Spleen (tissue), 11 donors: ENCODE data around the gene GPR84. TPM values are rescaled to one million over a fixed set of nuclear protein-coding genes. Genes with fewer than 3 reads are reported as not detected.

Experiments used
- DNase-seq: peaks from one replicate; pipeline ENCODE4 v3.0.0-alpha.2; 2020
- H3K27ac ChIP-seq, 8 donors: fragments of 200-600 bp; sonication (generic) in 7 of 8; 1 replicate in 4 of 8; 2 replicates in 4 of 8; pipeline versions ENCODE4 v1.5.0 to v1.8.0; 2016 to 2021; ENCODE audit warnings: inconsistent platforms in 4 of 8, mild to moderate bottlenecking in 4 of 8, moderate library complexity in 1 of 8
- H3K27me3 ChIP-seq, 7 donors: fragments of 200-600 bp; sonication (generic) in 6 of 7; replicated peaks in 1 of 7; 1 replicate in 4 of 7; 2 replicates in 3 of 7; pipeline versions ENCODE4 v1.5.0 to v1.8.0; 2016 to 2021; ENCODE audit warnings: inconsistent platforms in 3 of 7, mild to moderate bottlenecking in 1 of 7
- H3K36me3 ChIP-seq, 6 donors: fragments of 200-600 bp; sonication (generic) in 5 of 6; 1 replicate in 4 of 6; 2 replicates in 2 of 6; pipeline versions ENCODE4 v1.5.0 to v1.8.0; 2016 to 2021; ENCODE audit warnings: inconsistent platforms in 2 of 6
- H3K4me1 ChIP-seq, 6 donors: fragments of 200-600 bp; sonication (generic) in 5 of 6; 1 replicate in 3 of 6; 2 replicates in 3 of 6; pipeline versions ENCODE4 v1.5.0 to v1.8.0; 2016 to 2021; ENCODE audit warnings: inconsistent platforms in 3 of 6
- H3K4me3 ChIP-seq, 8 donors: fragments of 200-600 bp; sonication (generic) in 7 of 8; 1 replicate in 4 of 8; 2 replicates in 4 of 8; pipeline versions ENCODE4 v1.5.0 to v1.8.0; 2016 to 2021; ENCODE audit warnings: inconsistent platforms in 4 of 8, mild to moderate bottlenecking in 4 of 8, moderate library complexity in 2 of 8
- H3K9me3 ChIP-seq, 8 donors: fragments of 200-600 bp; sonication (generic) in 7 of 8; 1 replicate in 4 of 8; 2 replicates in 4 of 8; pipeline versions ENCODE4 v1.5.0 to v1.8.0; 2016 to 2021; ENCODE audit warnings: inconsistent platforms in 4 of 8
- CTCF ChIP-seq, 11 experiments: fragments of 200-600 bp in 7 of 11; fragments of 450-650 bp in 4 of 11; sonication (generic) in 4 of 11; IDR thresholded peaks in 8 of 11; conservative IDR thresholded peaks in 3 of 11; 1 replicate in 7 of 11; 2 replicates in 4 of 11; pipeline versions ENCODE4 v1.4.0 to v1.8.0; 2016 to 2021; ENCODE audit warnings: antibody characterized with exemption in 11 of 11, inconsistent platforms in 4 of 11, mild to moderate bottlenecking in 1 of 11
- POLR2A ChIP-seq, 3 donors: fragments of 450-650 bp; IDR thresholded peaks; one replicate each; pipeline ENCODE4 v1.5.1; 2017; ENCODE audit warnings: antibody characterized with exemption in 3 of 3, mild to moderate bottlenecking in 1 of 3
- POLR2AphosphoS5 ChIP-seq, 3 donors: sonication (generic); formaldehyde crosslinking; IDR thresholded peaks; one replicate each; pipeline ENCODE4 v1.5.1; 2017; ENCODE audit warnings: antibody characterized with exemption in 3 of 3
- WGBS, 5 donors: extraction: QIAGEN DNeasy Blood & Tissue Kit in 3 of 5; methylation state at CpG; one replicate each; pipeline versions ENCODE4 v1.1.5 to v1.1.7; 2013 to 2018; 5-methylcytosine and 5-hydroxymethylcytosine counted together
- intact Hi-C: fragments of 100-400 bp; cut with DNase I; formaldehyde crosslinking; loops from one replicate; pipeline ENCODE4 v1.15.0; 2023; ENCODE audit warnings: low total_unique reads
- polyA plus RNA-seq, 3 donors: library from polyadenylated mRNA; stranded (reverse); fragments of 200-250 nt; gene quantifications; one replicate each; pipeline ENCODE4 v1.2.1, GENCODE V29; 2013
- total RNA-seq, 7 donors: library from RNA; depleted of rRNA in 3 of 7; stranded (reverse); fragments of >200 nt in 3 of 7; fragmentation: NEBNext Ultra II Directional in 4 of 7; extraction: Animal tissue kit (Norgen Biotek cat#: 25700) in 4 of 7; gene quantifications; one replicate each; pipeline versions ENCODE4 v1.1.0 to v1.2.1, GENCODE V29; 2016 to 2021
- donor health status: healthy with polysubstance abuse.
- donor health status: DM: no; HTN: no; CAD: no; lungs with moderate emphysema.
- donor health status: DM: no; HTN: no; CAD: no.
- donor health status: Bipolar disorder and iron deficiency.
- donor health status: healthy.
- donor health status: DM: no; HTN: no; CAD: no.
- donor health status: DM: yes; HTN: yes; CAD: no.

Gene GPR84
- total and polyA plus RNA-seq, 10 donors, result 0.35 to 12.5 (median 2.3) TPM

GRCh38 chr12:54394986-54395385 lies 30.7 kb upstream of the GPR84 start:
- TF ChIP-seq CTCF (IDR thresholded peaks at IDR 0.05 in 8 of 11, conservative IDR thresholded peaks at IDR 0.05 in 3 of 11) (no peak), POLR2AphosphoS5 (IDR thresholded peaks at IDR 0.05) (no peak), POLR2A (IDR thresholded peaks at IDR 0.05) (no peak)
- WGBS, 5 donors, result 90 to 100% (median 96%) methylated on average over 1 of the region's 1 CpG
- H3K27me3 ChIP-seq, result peaks cover 0 to 16% (median 0%) of the 10 kb centered on the region in 7 donors
- H3K27ac ChIP-seq, result no peak overlapping the region
- no peak for DNase-seq
- intact Hi-C loops, result no loop called here
- H3K4me1 ChIP-seq, result peaks cover 0 to 52% (median 32%) of the 10 kb centered on the region in 6 donors
- H3K9me3 ChIP-seq, result no peaks in the 10 kb centered on the region
- H3K4me3 ChIP-seq, result no peak overlapping the region
- H3K36me3 ChIP-seq, result peaks cover 0 to 57% (median 23%) of the 10 kb centered on the region in 6 donors

DNA sequence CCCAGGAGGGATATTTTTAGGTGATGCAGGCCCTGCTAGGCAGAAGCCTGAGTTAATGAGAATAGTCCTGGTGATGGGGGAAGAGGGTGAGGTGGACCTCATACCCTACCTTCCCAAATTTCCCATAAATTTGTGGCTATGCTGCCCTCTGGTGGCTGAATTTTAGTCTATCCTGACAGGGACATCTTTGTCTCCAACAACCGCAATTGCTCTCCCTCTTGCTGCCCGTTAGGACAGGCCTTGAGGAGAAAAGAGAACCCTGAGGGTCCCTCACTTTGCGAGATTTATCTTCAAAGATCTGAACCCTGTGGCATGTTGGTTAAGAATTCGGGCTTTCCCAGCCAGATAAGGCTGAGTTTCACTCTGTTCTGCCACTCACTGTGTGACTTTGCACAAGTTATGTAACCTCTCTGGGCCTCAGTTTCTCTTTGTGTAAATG lies 30.0 kb upstream of the GPR84 start:
- 25 to 41% (median 34%) methylated on average over 4 of the region's 4 CpGs for WGBS, 5 donors
- intact Hi-C loops, result no loop called here
- Histone ChIP-seq H3K27ac (peak overlapping the region in 1 of 8 donors; percentile 55), H3K4me1 (peaks cover 0 to 55% (median 36%) of the 10 kb centered on the region in 6 donors), H3K36me3 (peaks cover 0 to 50% (median 20%) of the 10 kb centered on the region in 6 donors), H3K27me3 (peaks cover 0 to 16% (median 0%) of the 10 kb centered on the region in 7 donors), H3K4me3 (no peak overlapping the region), H3K9me3 (no peaks in the 10 kb centered on the region)
- TF ChIP-seq CTCF (IDR thresholded peaks at IDR 0.05 in 8 of 11, conservative IDR thresholded peaks at IDR 0.05 in 3 of 11) (peak; percentile 22 to 83 (median 64)), POLR2A (IDR thresholded peaks at IDR 0.05) (no peak), POLR2AphosphoS5 (IDR thresholded peaks at IDR 0.05) (no peak)
- DNase-seq, result no peak

- TF ChIP-seq POLR2A (IDR thresholded peaks at IDR 0.05) (no peak), CTCF (IDR thresholded peaks at IDR 0.05 in 8 of 11, conservative IDR thresholded peaks at IDR 0.05 in 3 of 11) (no peak), POLR2AphosphoS5 (IDR thresholded peaks at IDR 0.05) (no peak)
- H3K4me3 ChIP-seq, result no peak overlapping the region
- peaks cover 0 to 16% (median 0%) of the 10 kb centered on the region in 7 donors for H3K27me3 ChIP-seq
- no peak for DNase-seq
- no peaks in the 10 kb centered on the region for H3K9me3 ChIP-seq
- H3K36me3 ChIP-seq, result peaks cover 0 to 44% (median 17%) of the 10 kb centered on the region in 6 donors
- peak overlapping the region in 2 of 8 donors; percentile 4 to 55 for H3K27ac ChIP-seq
- 38 to 57% (median 50%) methylated on average over 3 of the region's 3 CpGs for WGBS, 5 donors
- H3K4me1 ChIP-seq, result peaks cover 0 to 58% (median 36%) of the 10 kb centered on the region in 6 donors
- intact Hi-C loops, result no loop called here
Measured at GRCh38 chr12:54393743-54394142, 29.5 kb upstream of the GPR84 start.

DNA sequence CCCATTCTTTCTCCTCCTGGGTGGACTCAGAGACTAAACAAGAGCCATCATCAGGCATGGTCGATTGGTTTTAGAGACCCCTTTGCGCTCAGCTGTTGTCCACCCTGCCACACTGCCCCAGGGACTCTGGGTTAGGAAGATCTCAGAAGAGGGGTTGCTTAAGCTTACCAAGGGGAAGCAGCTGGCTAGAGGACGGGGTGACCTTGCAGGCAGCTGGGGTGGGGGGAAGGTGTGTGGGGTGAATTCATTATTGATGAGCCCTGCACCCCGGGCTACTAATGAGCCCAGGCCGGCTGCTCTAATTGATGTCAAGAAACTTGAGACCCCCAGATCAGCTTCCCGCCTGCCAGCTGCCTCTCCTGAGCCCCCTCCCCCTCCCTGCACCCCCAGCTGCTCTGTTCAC lies 28.9 kb upstream of the GPR84 start:
- DNase-seq, result no peak
- Histone ChIP-seq H3K27me3 (peaks cover 0 to 16% (median 0%) of the 10 kb centered on the region in 7 donors), H3K4me3 (no peak overlapping the region), H3K36me3 (peaks cover 0 to 39% (median 15%) of the 10 kb centered on the region in 6 donors), H3K4me1 (peaks cover 0 to 64% (median 36%) of the 10 kb centered on the region in 6 donors), H3K9me3 (no peaks in the 10 kb centered on the region), H3K27ac (peak overlapping the region in 2 of 8 donors; percentile 4 to 55)
- whole genome bisulfite sequencing, 5 donors, result 47 to 65% (median 61%) methylated on average over 6 of the region's 6 CpGs
- TF ChIP-seq POLR2A (IDR thresholded peaks at IDR 0.05) (no peak), CTCF (IDR thresholded peaks at IDR 0.05 in 8 of 11, conservative IDR thresholded peaks at IDR 0.05 in 3 of 11) (no peak), POLR2AphosphoS5 (IDR thresholded peaks at IDR 0.05) (no peak)
- intact Hi-C loops, result no loop called here
